GM19452 (cell line): ENCODE measurements around the gene CKMT2.
A peak's percentile ranks its signal among the peaks of the same experiment; 100 is the strongest.

Experiments
- ATAC-seq: cut with Tn5 transposase; IDR thresholded peaks from one replicate; pipeline ENCODE4 v1.9.1; 2021; ENCODE audit not compliant: unreplicated experiment

The CKMT2 gene

GRCh38 chr5:81233080-81233634, at the start of gene CKMT2:
CKMT2 (plus strand) TSS chr5:81233322; CDS start chr5:81251133, 17,811 bp downstream.
- ATAC-seq, result no peak

- ATAC-seq, result no peak
Observed at GRCh38 chr5:81183811-81184748, 49.0 kb upstream of the CKMT2 start.

GRCh38 chr5:81184749-81185110, 48.4 kb upstream of the CKMT2 start:
- no peak for ATAC-seq

- no peak for ATAC-seq
Observed at GRCh38 chr5:81187885-81188284, 45.2 kb upstream of the CKMT2 start.

GRCh38 chr5:81188962-81189361, 44.2 kb upstream of the CKMT2 start:
- ATAC-seq, result no peak

- no peak for ATAC-seq
Observed at GRCh38 chr5:81189875-81190498, 43.1 kb upstream of the CKMT2 start.

GRCh38 chr5:81191726-81192372, 41.3 kb upstream of the CKMT2 start:
- no peak for ATAC-seq

- no peak for ATAC-seq
Observed at GRCh38 chr5:81192373-81192750, 40.8 kb upstream of the CKMT2 start.

GRCh38 chr5:81194633-81195334, 38.3 kb upstream of the CKMT2 start:
- ATAC-seq, result peak; percentile 92

- ATAC-seq, result no peak
Observed at GRCh38 chr5:81195335-81195929, 37.7 kb upstream of the CKMT2 start.

- ATAC-seq, result no peak
Observed at GRCh38 chr5:81202655-81203054, 30.5 kb upstream of the CKMT2 start.

GRCh38 chr5:81203729-81204128, 29.4 kb upstream of the CKMT2 start:
- ATAC-seq, result no peak

GRCh38 chr5:81204205-81204604, 28.9 kb upstream of the CKMT2 start:
- ATAC-seq, result no peak

- ATAC-seq, result no peak
Observed at GRCh38 chr5:81205058-81205457, 28.1 kb upstream of the CKMT2 start.

GRCh38 chr5:81207009-81207408, 26.1 kb upstream of the CKMT2 start:
- no peak for ATAC-seq

GRCh38 chr5:81208904-81209303, 24.2 kb upstream of the CKMT2 start:
- ATAC-seq, result no peak

- ATAC-seq, result no peak
Observed at GRCh38 chr5:81209386-81209785, 23.7 kb upstream of the CKMT2 start.

GRCh38 chr5:81209869-81210493, 23.1 kb upstream of the CKMT2 start:
- no peak for ATAC-seq

- ATAC-seq, result peak; percentile 47
Observed at GRCh38 chr5:81212211-81212751, 20.8 kb upstream of the CKMT2 start.

GRCh38 chr5:81213070-81213469, 20.1 kb upstream of the CKMT2 start:
- no peak for ATAC-seq
